ENCODE measurements around the gene VWA3B. TPM values are rescaled to one million over a fixed set of nuclear protein-coding genes. Genes with fewer than 3 reads are reported as not detected.
"Not testable (repeated sequence)": the region's sequence is repeated elsewhere in the genome, so short reads cannot be mapped to it uniquely, and the experiment has no call there.

VWA3B gene
- total RNA-seq, 3 donors from 2014 or later: 1.2 to 2.8 (median 2.7) TPM

- ATAC-seq (no peak), DNase-seq (no peak)
- Histone ChIP-seq H3K4me3 (no peak overlapping the region), H3K36me3 (ENCODE audit: low read depth) (no peaks in the 10 kb centered on the region), H3K9me3 (no peaks in the 10 kb centered on the region), H3K4me1 (ENCODE audit: low read depth) (no peaks in the 10 kb centered on the region)
- intact Hi-C loops (cut with DNase I, micrococcal nuclease): no loop called here
- no peak for TF ChIP-seq CTCF (IDR thresholded peaks at IDR 0.05)
Observed at GRCh38 chr2:98254504-98255059, 167.6 kb downstream of the VWA3B start.

- Histone ChIP-seq H3K4me3 (no peak overlapping the region), H3K4me1 (ENCODE audit: low read depth) (no peaks in the 10 kb centered on the region), H3K36me3 (ENCODE audit: low read depth) (no peaks in the 10 kb centered on the region), H3K9me3 (peaks cover 13% of the 10 kb centered on the region)
- no peak for ATAC-seq
- intact Hi-C loops (cut with DNase I, micrococcal nuclease): no loop called here
- no peak for TF ChIP-seq CTCF (IDR thresholded peaks at IDR 0.05)
- no peak for DNase-seq
Observed at GRCh38 chr2:98258906-98259305, 171.9 kb downstream of the VWA3B start.

DNA sequence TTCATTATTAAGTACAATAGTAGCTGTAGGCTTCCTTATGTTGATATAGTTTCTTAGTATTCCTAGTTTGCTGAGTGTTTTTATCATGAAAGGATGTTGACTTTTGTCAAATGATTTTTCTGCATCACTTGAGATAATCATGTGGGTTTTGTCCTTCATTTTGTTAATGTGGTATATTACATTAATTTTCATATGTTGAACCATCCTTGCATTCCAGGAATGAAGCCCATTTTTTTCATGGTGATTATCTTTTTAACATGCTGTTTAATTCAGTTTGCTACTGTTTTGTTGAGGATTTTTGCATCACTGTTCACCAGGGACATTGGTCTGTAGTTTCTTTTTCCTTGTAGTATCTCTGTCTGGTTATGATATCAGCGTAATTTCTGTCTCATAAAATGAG lies 176.4 kb downstream of the VWA3B start:
- Histone ChIP-seq H3K4me3 (no peak overlapping the region), H3K9me3 (peaks cover 20% of the 10 kb centered on the region), H3K4me1 (ENCODE audit: low read depth) (no peaks in the 10 kb centered on the region), H3K36me3 (ENCODE audit: low read depth) (no peaks in the 10 kb centered on the region)
- ATAC-seq: no peak
- DNase-seq: no peak
- intact Hi-C loops (cut with DNase I, micrococcal nuclease): no loop called here
- TF ChIP-seq CTCF (IDR thresholded peaks at IDR 0.05): no peak

GRCh38 chr2:98268225-98268624 lies 181.3 kb downstream of the VWA3B start:
- H3K4me1 ChIP-seq (ENCODE audit: low read depth); H3K4me3 ChIP-seq; DNase-seq; H3K36me3 ChIP-seq (ENCODE audit: low read depth); ATAC-seq: not testable (repeated sequence)
- intact Hi-C loops (cut with DNase I, micrococcal nuclease): loop anchor here in 1 of 2 donors (2.0 kb wide), 1 partner anchor 461 kb away; no protein-coding TSS in a partner anchor
- peaks cover 14% of the 10 kb centered on the region for H3K9me3 ChIP-seq

DNA sequence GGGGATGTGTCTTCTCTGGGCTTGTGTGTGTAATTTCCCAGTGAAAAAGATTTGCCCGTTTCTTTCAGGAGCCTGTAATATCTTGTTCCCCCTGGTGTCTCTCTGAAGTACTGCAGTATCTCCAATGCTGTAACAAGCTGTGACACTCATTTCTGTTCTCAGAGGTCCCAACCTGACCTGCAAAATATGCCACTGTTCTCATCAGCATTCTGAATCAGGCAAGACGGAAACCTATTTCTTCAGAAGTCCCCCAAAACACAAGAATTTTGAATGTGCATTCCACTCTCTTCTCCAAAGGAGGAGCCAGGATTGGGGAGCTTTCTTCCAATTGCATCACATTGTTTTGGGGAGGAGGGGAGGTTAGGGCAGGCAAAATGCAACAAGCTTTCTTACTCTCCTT lies 182.3 kb downstream of the VWA3B start:
- Histone ChIP-seq H3K4me3 (no peak overlapping the region), H3K9me3 (peaks cover 5% of the 10 kb centered on the region), H3K4me1 (ENCODE audit: low read depth) (no peaks in the 10 kb centered on the region), H3K36me3 (ENCODE audit: low read depth) (no peaks in the 10 kb centered on the region)
- ATAC-seq (peak; percentile 84), DNase-seq (peak in 1 of 3 donors; percentile 83)
- intact Hi-C loops (cut with DNase I, micrococcal nuclease): loop anchor here in 1 of 2 donors (2.0 kb wide), 1 partner anchor 462 kb away; no protein-coding TSS in a partner anchor
- peak; percentile 56 for TF ChIP-seq CTCF (IDR thresholded peaks at IDR 0.05)

GRCh38 chr2:98269830-98270229 lies 182.9 kb downstream of the VWA3B start:
- Histone ChIP-seq H3K4me3 (no peak overlapping the region), H3K36me3 (ENCODE audit: low read depth) (no peaks in the 10 kb centered on the region), H3K9me3 (no peaks in the 10 kb centered on the region), H3K4me1 (ENCODE audit: low read depth) (no peaks in the 10 kb centered on the region)
- intact Hi-C loops (cut with DNase I, micrococcal nuclease): loop anchor here (2.0 to 10.0 kb wide), 2 partner anchors 463 to 465 kb away; no protein-coding TSS in a partner anchor
- ATAC-seq: no peak
- no peak for TF ChIP-seq CTCF (IDR thresholded peaks at IDR 0.05)
- DNase-seq: no peak
